ENCODE data around the gene ECT2.

DNA sequence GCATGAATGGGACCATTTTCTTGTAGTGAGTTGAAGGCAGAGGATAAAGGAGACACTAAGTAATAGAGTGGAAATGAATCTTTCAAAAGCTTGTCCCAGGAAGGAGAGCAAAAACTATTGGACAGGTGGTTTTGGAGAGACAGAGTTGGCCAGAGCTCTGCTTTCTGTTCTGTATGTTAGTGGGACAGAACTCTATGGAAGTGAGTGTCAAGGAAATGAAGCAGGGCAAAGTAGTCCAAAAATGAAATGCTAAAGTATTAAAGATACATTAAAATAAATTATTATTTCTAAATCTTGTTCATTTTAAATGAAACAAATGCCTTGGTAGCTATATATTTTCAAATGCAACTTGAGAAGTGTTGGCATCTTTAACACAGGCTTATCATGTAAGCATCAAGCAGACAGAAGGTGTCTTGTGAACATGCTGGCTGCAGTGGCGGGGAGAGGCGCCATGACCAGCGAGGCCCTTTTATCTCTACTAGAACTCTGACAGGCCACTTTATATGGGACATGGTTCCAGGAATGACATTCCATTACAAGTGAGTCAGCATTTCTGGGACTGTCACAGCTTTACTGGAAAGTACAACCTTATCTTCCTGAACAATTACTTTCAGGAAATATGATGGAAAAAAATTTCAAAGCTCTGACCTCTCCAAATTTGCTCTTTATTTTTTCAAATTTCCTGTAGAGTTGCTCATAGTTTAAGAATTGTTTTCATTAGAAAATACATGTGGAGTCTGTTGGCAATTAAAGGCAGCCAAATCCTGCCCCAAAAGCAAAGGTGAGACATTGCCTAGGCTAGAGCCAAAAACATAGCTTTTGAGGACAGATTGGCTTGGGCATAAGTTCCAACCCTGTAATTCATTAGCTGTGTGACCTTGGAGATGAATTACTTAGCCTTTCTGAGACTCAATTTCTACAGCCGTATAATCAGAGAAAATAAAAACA is 106.5 kb downstream of the ECT2 start:
- TF ChIP-seq, protein P1, sequence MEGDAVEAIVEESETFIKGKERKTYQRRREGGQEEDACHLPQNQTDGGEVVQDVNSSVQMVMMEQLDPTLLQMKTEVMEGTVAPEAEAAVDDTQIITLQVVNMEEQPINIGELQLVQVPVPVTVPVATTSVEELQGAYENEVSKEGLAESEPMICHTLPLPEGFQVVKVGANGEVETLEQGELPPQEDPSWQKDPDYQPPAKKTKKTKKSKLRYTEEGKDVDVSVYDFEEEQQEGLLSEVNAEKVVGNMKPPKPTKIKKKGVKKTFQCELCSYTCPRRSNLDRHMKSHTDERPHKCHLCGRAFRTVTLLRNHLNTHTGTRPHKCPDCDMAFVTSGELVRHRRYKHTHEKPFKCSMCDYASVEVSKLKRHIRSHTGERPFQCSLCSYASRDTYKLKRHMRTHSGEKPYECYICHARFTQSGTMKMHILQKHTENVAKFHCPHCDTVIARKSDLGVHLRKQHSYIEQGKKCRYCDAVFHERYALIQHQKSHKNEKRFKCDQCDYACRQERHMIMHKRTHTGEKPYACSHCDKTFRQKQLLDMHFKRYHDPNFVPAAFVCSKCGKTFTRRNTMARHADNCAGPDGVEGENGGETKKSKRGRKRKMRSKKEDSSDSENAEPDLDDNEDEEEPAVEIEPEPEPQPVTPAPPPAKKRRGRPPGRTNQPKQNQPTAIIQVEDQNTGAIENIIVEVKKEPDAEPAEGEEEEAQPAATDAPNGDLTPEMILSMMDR (conservative IDR thresholded peaks at IDR 0.05 in 1 of 2, IDR thresholded peaks at IDR 0.05 in 1 of 2; ENCODE audit: extremely low read depth in 1 of 2, insufficient read depth in 1 of 2, low read depth in 1 of 2, low read length in 2 of 2), result no peak
- TF ChIP-seq EZH2 (IDR thresholded peaks at IDR 0.05; ENCODE audit: borderline replicate concordance, low read length), result no peak

Data from mammary epithelial cell (primary cell).